Effector CD8-positive, alpha-beta T cell (primary cell): ENCODE measurements around the gene ZNF662.
"Not testable (repeated sequence)": the region's sequence is repeated elsewhere in the genome, so short reads cannot be mapped to it uniquely, and the experiment has no call there.

Experiments used
- DNase-seq: peaks from one replicate; lab custom pipeline; 2025; lab: John Stamatoyannopoulos, UW
- total RNA-seq, 4 experiments: gene quantifications; one replicate each; lab custom pipeline; 2026; lab: John Stamatoyannopoulos, UW

ZNF662 gene
- total RNA-seq, result 0.18 to 1.7 (median 0.77) reads per million in 4 experiments

GRCh38 chr3:42906070-42906847 lies at the start of gene ZNF662:
TSS of gene ZNF662 (plus strand) at chr3:42906142. CDS start at chr3:42908115, 1,973 bp downstream.
- no peak for DNase-seq

- no peak for DNase-seq
These were observed 49.4 kb upstream of the ZNF662 start for GRCh38 chr3:42856544-42856943.

- DNase-seq, result no peak
These were observed 41.5 kb upstream of the ZNF662 start for GRCh38 chr3:42864321-42864950.

- DNase-seq, result no peak
These were observed 40.7 kb upstream of the ZNF662 start for GRCh38 chr3:42865256-42865655.

- no peak for DNase-seq
These were observed 38.8 kb upstream of the ZNF662 start for GRCh38 chr3:42867138-42867537.

GRCh38 chr3:42868841-42869240 lies 37.1 kb upstream of the ZNF662 start:
- DNase-seq, result no peak

GRCh38 chr3:42871592-42872196 lies 34.2 kb upstream of the ZNF662 start:
- DNase-seq, result no peak

GRCh38 chr3:42872718-42873117 lies 33.2 kb upstream of the ZNF662 start:
- no peak for DNase-seq

GRCh38 chr3:42873221-42873982 lies 32.5 kb upstream of the ZNF662 start:
- no peak for DNase-seq

- no peak for DNase-seq
These were observed 31.2 kb upstream of the ZNF662 start for GRCh38 chr3:42874749-42875148.

GRCh38 chr3:42875325-42876151 lies 30.4 kb upstream of the ZNF662 start, which contains the start of gene CYP8B1:
TSS of gene CYP8B1 (minus strand) at chr3:42875879. CDS start at chr3:42875816, 63 bp downstream.
- no peak for DNase-seq

- DNase-seq, result no peak
These were observed 29.5 kb upstream of the ZNF662 start for GRCh38 chr3:42876401-42876800.

- DNase-seq, result no peak
These were observed 28.8 kb upstream of the ZNF662 start for GRCh38 chr3:42876940-42877720.

GRCh38 chr3:42877881-42878280 lies 28.1 kb upstream of the ZNF662 start:
- DNase-seq, result no peak

GRCh38 chr3:42880183-42880582 lies 25.8 kb upstream of the ZNF662 start:
- no peak for DNase-seq

GRCh38 chr3:42880601-42881451 lies 25.1 kb upstream of the ZNF662 start:
- peak; percentile 78 for DNase-seq

GRCh38 chr3:42883251-42883930 lies 22.6 kb upstream of the ZNF662 start:
- not testable (repeated sequence) for DNase-seq

GRCh38 chr3:42884324-42884723 lies 21.6 kb upstream of the ZNF662 start:
- DNase-seq, result no peak

- DNase-seq, result no peak
These were observed 19.6 kb upstream of the ZNF662 start for GRCh38 chr3:42886294-42886822.
